HepG2 (cell line): Measurements from ENCODE around the gene SYNGR2. TPM values are rescaled to one million over a fixed set of nuclear protein-coding genes. Genes with fewer than 3 reads are reported as not detected.

ENCODE experiments used
- HOXA5 ChIP-seq: sonication (generic); formaldehyde crosslinking; IDR thresholded peaks from 2 replicates; pipeline ENCODE4 v1.4.0; 2020; ENCODE audit warnings: missing genetic modification reagents
- RBM22 ChIP-seq: fragments of 200-400 bp; formaldehyde crosslinking; optimal IDR thresholded peaks from 2 replicates; pipeline ENCODE3; 2017; ENCODE audit warnings: mild to moderate bottlenecking, low read length, moderate library complexity
- SKIL ChIP-seq: sonication (generic); formaldehyde crosslinking; IDR thresholded peaks from 2 replicates; pipeline ENCODE4 v1.8.0; 2022; ENCODE audit warnings: missing genetic modification reagents, mild to moderate bottlenecking, moderate library complexity, borderline replicate concordance
- SOX5 ChIP-seq: IDR thresholded peaks from 2 replicates; pipeline ENCODE4 v1.6.1; 2016; ENCODE audit warnings: borderline replicate concordance
- THAP8 ChIP-seq: sonication (generic); formaldehyde crosslinking; IDR thresholded peaks from 2 replicates; pipeline ENCODE4 v1.5.1; 2020; ENCODE audit warnings: missing genetic modification reagents, mild to moderate bottlenecking, borderline replicate concordance
- ZBED4 ChIP-seq: sonication (generic); formaldehyde crosslinking; IDR thresholded peaks from 2 replicates; pipeline ENCODE4 v1.4.0; 2020; ENCODE audit warnings: missing genetic modification reagents, borderline replicate concordance
- ZBTB40 ChIP-seq, 2 experiments: fragments of 450-650 bp in 1 of 2; sonication (generic) in 1 of 2; formaldehyde crosslinking in 1 of 2; IDR thresholded peaks; 2 replicates each; pipeline versions ENCODE4 v1.6.1 to v1.8.0; 2016 to 2022; ENCODE audit warnings: antibody characterized with exemption in 1 of 2, mild to moderate bottlenecking in 1 of 2, missing genetic modification reagents in 1 of 2
- ZFP36L2 ChIP-seq: sonication (generic); formaldehyde crosslinking; IDR thresholded peaks from 2 replicates; pipeline ENCODE4 v1.4.0; 2020; ENCODE audit warnings: missing genetic modification reagents
- ZMYM3 ChIP-seq: sonication (generic); formaldehyde crosslinking; IDR thresholded peaks from 2 replicates; pipeline ENCODE4 v1.5.1; 2020; ENCODE audit warnings: mild to moderate bottlenecking, missing genetic modification reagents
- ZNF230 ChIP-seq: sonication (generic); formaldehyde crosslinking; IDR thresholded peaks from 2 replicates; pipeline ENCODE4 v1.4.0; 2020; ENCODE audit warnings: mild to moderate bottlenecking, missing genetic modification reagents
- ZNF790 ChIP-seq: sonication (generic); formaldehyde crosslinking; IDR thresholded peaks from 2 replicates; pipeline ENCODE4 v1.8.0; 2022; ENCODE audit warnings: missing genetic modification reagents, mild to moderate bottlenecking, borderline replicate concordance
- ZNF792 ChIP-seq: IDR thresholded peaks from 2 replicates; pipeline ENCODE4 v1.6.1; 2016
- ZNF883 ChIP-seq: sonication (generic); formaldehyde crosslinking; IDR thresholded peaks from 2 replicates; pipeline ENCODE4 v1.5.1; 2020; ENCODE audit warnings: mild to moderate bottlenecking, missing genetic modification reagents; ENCODE audit errors: not compliant biosample characterization
- polyA plus RNA-seq, 8 experiments: library from polyadenylated mRNA; depleted of rRNA in 3 of 8; stranded (reverse) in 7 of 8; unstranded in 1 of 8; fragments of >200 nt; fragmentation: Illumina TruSeq in 4 of 8; extraction: Trizol in 4 of 8; gene quantifications; 2 replicates each; pipeline versions ENCODE4 v1.2.1 to v1.2.3, GENCODE V29; 2011 to 2016; ENCODE audit warnings: low read depth in 4 of 8, missing spikeins in 1 of 8, mixed read lengths in 1 of 8; ENCODE audit not compliant: insufficient read depth in 1 of 8
- total RNA-seq, 5 experiments: library from RNA; depleted of rRNA; stranded (reverse); fragments of >200 nt; fragmentation: Illumina TruSeq; extraction: Trizol; gene quantifications; 2 replicates each; pipeline ENCODE4 v1.2.3, GENCODE V29; 2016; ENCODE audit warnings: low read depth in 1 of 5

Gene SYNGR2
- total and polyA plus RNA-seq, 2 of the 13 experiments (the other 11 are each of a cell fraction or from before 2014, with no cell fraction given) = 46.7 to 170 TPM

GRCh38 chr17:78135858-78136500 is 32.4 kb upstream of the SYNGR2 start (continued):
- TF ChIP-seq ZBTB40 (IDR thresholded peaks at IDR 0.05) = no peak
- no peak for TF ChIP-seq ZBTB40 (CRISPR knock-in tag; IDR thresholded peaks at IDR 0.05)
- TF ChIP-seq ZBED4 (CRISPR knock-in tag) = no peak
- no peak for TF ChIP-seq ZNF790 (CRISPR knock-in tag)
- TF ChIP-seq RBM22 = no peak
- no peak for TF ChIP-seq ZNF792
- TF ChIP-seq ZNF883 (CRISPR knock-in tag) = no peak
- no peak for TF ChIP-seq SKIL (CRISPR knock-in tag)
- no peak for TF ChIP-seq THAP8 (CRISPR knock-in tag)
- peak; percentile 4; the same call in 1 of the 2 replicates for TF ChIP-seq SOX5 (CRISPR knock-in tag)
- TF ChIP-seq HOXA5 = no peak
- TF ChIP-seq ZFP36L2 (CRISPR knock-in tag) = no peak
- no peak for TF ChIP-seq ZMYM3 (CRISPR knock-in tag)
- TF ChIP-seq ZNF230 (CRISPR knock-in tag) = 0 out of 2 replicates have a peak, but pooled peaks have one; percentile 12
